Suprapubic skin (tissue), 3 donors: ENCODE data around the gene PPP1R26.

ENCODE experiments used
- CTCF ChIP-seq, 2 donors: fragments of 200-600 bp in 1 of 2; fragments of 450-650 bp in 1 of 2; sonication (generic) in 1 of 2; IDR thresholded peaks; one replicate each; pipeline ENCODE4 v1.5.1; 2016 to 2019; ENCODE audit warnings: antibody characterized with exemption in 2 of 2, mild to moderate bottlenecking in 1 of 2, moderate library complexity in 1 of 2
- POLR2A ChIP-seq, 2 donors: fragments of 450-650 bp; IDR thresholded peaks; one replicate each; pipeline ENCODE4 v1.6.1; 2017; ENCODE audit warnings: antibody characterized with exemption in 2 of 2, mild to moderate bottlenecking in 2 of 2, moderate library complexity in 2 of 2

- TF ChIP-seq CTCF (IDR thresholded peaks at IDR 0.05) (no peak), POLR2A (IDR thresholded peaks at IDR 0.05) (no peak)
Measured at GRCh38 chr9:135478191-135478590, 1.4 kb upstream of the PPP1R26 start.
